ENCODE results near the gene FATE1.
A peak's percentile ranks its signal among the peaks of the same experiment; 100 is the strongest.
"Not testable (repeated sequence)": the region's sequence is repeated elsewhere in the genome, so short reads cannot be mapped to it uniquely, and the experiment has no call there.

Gene FATE1

GRCh38 chrX:151715752-151716151 is at the start of gene FATE1:
Gene FATE1, plus strand, starts transcription at chrX:151716035. Its CDS starts 85 bp downstream, at chrX:151716120.
- no peak for DNase-seq

GRCh38 chrX:151675121-151675746 is 40.6 kb upstream of the FATE1 start:
- DNase-seq = no peak

GRCh38 chrX:151676196-151676595 is 39.6 kb upstream of the FATE1 start:
- DNase-seq = no peak

GRCh38 chrX:151679798-151680402 is 35.9 kb upstream of the FATE1 start:
- no peak for DNase-seq

GRCh38 chrX:151680805-151681204 is 35.0 kb upstream of the FATE1 start:
- DNase-seq = peak; percentile 20 to 46

GRCh38 chrX:151687635-151688034 is 28.2 kb upstream of the FATE1 start:
- no peak for DNase-seq

GRCh38 chrX:151688695-151689094 is 27.1 kb upstream of the FATE1 start:
- DNase-seq = no peak

- DNase-seq = no peak
Measured at GRCh38 chrX:151692825-151693224, 23.0 kb upstream of the FATE1 start.

GRCh38 chrX:151694121-151694520 is 21.7 kb upstream of the FATE1 start:
- DNase-seq = no peak

GRCh38 chrX:151694661-151695582 is 20.9 kb upstream of the FATE1 start, which contains the start of gene PRRG3:
Gene PRRG3, plus strand, starts transcription at chrX:151695458. Its CDS starts 3,357 bp downstream, at chrX:151698815.
- DNase-seq = no peak

GRCh38 chrX:151695583-151696340 is 20.1 kb upstream of the FATE1 start:
- no peak for DNase-seq

GRCh38 chrX:151697082-151697481 is 18.8 kb upstream of the FATE1 start:
- not testable (repeated sequence) for DNase-seq

- DNase-seq = no peak
Measured at GRCh38 chrX:151697522-151697921, 18.3 kb upstream of the FATE1 start.

GRCh38 chrX:151698485-151698884 is 17.4 kb upstream of the FATE1 start:
- no peak for DNase-seq

GRCh38 chrX:151699746-151700145 is 16.1 kb upstream of the FATE1 start:
- no peak for DNase-seq

- no peak for DNase-seq
Measured at GRCh38 chrX:151700581-151700980, 15.3 kb upstream of the FATE1 start.

GRCh38 chrX:151701071-151701470 is 14.8 kb upstream of the FATE1 start:
- DNase-seq = no peak

- no peak for DNase-seq
Measured at GRCh38 chrX:151701531-151701930, 14.3 kb upstream of the FATE1 start.

GRCh38 chrX:151702026-151702714 is 13.7 kb upstream of the FATE1 start:
- no peak for DNase-seq

GRCh38 chrX:151702741-151703340 is 13.0 kb upstream of the FATE1 start:
- DNase-seq = no peak

GRCh38 chrX:151703487-151703886 is 12.3 kb upstream of the FATE1 start:
- DNase-seq = no peak

All from stimulated activated CD4-positive, alpha-beta T cell treated with anti-CD3 and anti-CD28 coated beads, Interleukin-4, amount 100 ng/mL, for 4 hours (primary cell).